GM21825 (cell line): ENCODE results near the gene DAB2IP.

ENCODE experiments used
- ATAC-seq: cut with Tn5 transposase; IDR thresholded peaks from one replicate; pipeline ENCODE4 v1.9.1; 2021; ENCODE audit warnings: mild to moderate bottlenecking, moderate library complexity; ENCODE audit not compliant: unreplicated experiment

DAB2IP gene

DNA sequence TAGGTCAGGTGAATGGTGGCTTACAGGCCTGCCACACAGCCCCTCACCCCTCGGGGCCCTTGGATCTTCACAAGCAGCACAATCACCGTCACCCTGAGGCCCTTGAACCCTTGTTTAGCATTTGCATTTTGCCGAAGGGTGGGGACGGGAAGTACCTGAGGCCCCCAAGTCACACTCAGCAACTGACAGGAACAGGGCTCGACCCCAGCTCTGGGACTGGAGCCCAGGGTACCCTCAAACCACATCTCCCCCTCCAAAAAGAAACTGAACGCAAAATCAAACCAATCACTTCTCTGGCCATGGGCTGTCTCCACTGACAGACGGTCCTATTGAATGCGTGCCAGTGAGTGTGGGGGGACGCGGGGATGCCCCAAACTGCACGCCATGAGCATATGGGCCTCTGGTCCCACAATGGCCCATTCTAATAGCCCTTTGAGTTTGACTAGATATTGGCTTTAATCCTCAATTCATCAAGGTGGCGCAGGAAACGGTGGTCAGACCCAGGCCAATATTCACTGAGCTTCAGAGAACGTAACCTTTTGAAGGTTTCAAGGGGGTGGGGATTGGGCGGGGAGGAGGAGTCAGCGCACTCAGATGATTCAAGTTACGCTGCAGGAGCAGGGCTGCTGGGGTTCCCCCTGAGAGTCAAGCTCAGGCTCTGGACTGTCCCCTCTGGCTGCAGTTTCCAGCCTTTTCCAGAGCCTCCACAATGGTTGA, 176.0 kb downstream of the DAB2IP start:
- ATAC-seq, result no peak

DNA sequence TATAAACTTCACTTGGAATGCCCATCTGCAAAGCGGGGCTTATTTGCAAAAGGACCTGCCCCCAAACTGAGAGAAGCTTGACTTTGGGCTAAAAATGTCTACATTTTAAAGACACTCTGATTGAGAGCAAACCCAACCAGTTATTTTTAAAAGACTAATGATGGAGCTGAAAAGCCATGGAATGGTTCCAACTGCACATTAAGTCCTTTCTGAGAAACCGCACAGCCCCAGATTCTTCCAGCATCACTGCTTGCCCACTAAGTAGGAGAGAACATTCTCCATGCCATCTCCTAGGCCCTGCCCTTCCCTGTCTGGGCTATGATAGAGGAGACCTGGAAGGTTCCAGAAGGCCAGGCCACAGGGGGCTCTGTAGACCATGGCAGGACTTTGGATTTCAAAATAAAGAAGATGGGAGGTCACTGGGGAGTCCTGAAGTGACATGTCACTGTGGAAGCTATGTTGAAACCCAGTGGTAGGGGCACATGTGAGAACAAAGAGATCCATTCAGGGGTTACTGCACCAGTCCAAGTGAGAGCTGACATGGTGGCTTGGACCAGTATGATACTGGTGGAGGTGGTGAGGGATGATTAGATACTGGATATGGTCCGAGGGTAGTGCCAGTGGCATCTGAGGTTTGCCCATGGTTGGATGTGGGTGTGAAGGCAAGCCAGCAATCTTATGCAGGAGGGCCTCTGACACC, 179.2 kb downstream of the DAB2IP start:
- ATAC-seq, result no peak

DNA sequence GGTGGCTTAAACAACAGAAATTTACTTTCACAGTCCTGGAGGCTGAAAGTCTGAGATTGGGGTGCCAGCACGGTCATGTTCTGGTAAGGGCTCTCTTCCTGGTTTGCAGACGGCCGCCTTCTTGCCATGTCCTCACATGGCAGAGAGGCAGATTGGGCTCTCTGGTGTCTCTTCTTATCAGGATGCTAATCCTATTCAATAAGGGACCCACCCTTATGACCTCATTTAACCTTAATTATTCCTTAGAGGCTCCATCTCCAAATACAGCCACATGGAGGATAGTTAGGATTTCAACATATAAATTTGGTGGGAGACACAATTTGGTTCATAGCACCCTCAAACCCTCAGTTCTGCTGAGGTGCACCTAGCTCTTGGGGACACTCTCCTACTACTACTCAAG, 180.4 kb downstream of the DAB2IP start:
- ATAC-seq, result no peak

DNA sequence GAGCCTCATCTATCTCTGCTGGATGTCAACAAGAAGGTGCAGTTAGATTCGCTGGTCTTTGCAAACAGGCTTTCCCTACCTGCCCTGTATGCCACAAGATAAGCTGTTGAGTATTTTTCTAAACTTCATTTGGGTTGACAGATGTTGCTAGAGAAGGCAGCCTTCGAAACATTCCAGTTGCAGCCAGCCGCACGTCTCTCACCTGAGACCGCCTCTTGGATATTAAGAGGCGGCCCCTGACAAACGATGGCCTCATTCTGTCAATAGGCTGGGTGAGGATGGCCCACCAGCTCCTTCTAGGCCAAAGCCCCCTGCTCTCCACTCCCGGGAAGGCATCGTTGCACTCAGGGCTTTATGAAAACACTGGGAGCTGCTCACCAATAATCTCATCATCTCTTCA, 181.6 kb downstream of the DAB2IP start:
- ATAC-seq, result no peak
